GM23248 (cell line): ENCODE data around the gene MOSPD3. TPM values are rescaled to one million over a fixed set of nuclear protein-coding genes. Genes with fewer than 3 reads are reported as not detected.

ENCODE experiments used
- DNase-seq: peaks from one replicate; pipeline ENCODE4 v3.0.0-alpha.2; 2015
- H2AFZ ChIP-seq: fragments of 200-600 bp; sonication (generic); 2 replicates; pipeline ENCODE4 v1.6.1; 2016; ENCODE audit warnings: antibody characterized with exemption
- H3F3A ChIP-seq: fragments of 200-600 bp; sonication (generic); 2 replicates; pipeline ENCODE4 v1.6.1; 2016; ENCODE audit warnings: mild to moderate bottlenecking, antibody characterized with exemption, mixed run types; ENCODE audit not compliant: insufficient read depth
- H3K27ac ChIP-seq: fragments of 200-600 bp; sonication (generic); 2 replicates; pipeline ENCODE4 v1.5.1; 2016; ENCODE audit warnings: mild to moderate bottlenecking
- H3K27me3 ChIP-seq: fragments of 200-600 bp; sonication (generic); replicated peaks from 2 replicates; pipeline ENCODE4 v1.6.1; 2016; ENCODE audit warnings: mild to moderate bottlenecking; ENCODE audit not compliant: insufficient read depth
- H3K36me3 ChIP-seq: fragments of 200-600 bp; sonication (generic); 2 replicates; pipeline ENCODE4 v1.6.1; 2016; ENCODE audit warnings: low read depth, mild to moderate bottlenecking
- H3K4me1 ChIP-seq: fragments of 200-600 bp; sonication (generic); 2 replicates; pipeline ENCODE4 v1.6.1; 2016; ENCODE audit warnings: mild to moderate bottlenecking; ENCODE audit not compliant: insufficient read depth
- H3K4me2 ChIP-seq: fragments of 200-600 bp; sonication (generic); one replicate; pipeline ENCODE4 v1.6.1; 2016; ENCODE audit warnings: mild to moderate bottlenecking; ENCODE audit not compliant: unreplicated experiment
- H3K4me3 ChIP-seq: fragments of 200-600 bp; sonication (generic); 2 replicates; pipeline ENCODE4 v1.5.1; 2016; ENCODE audit warnings: mild to moderate bottlenecking
- H3K79me2 ChIP-seq: fragments of 200-600 bp; sonication (generic); 2 replicates; pipeline ENCODE4 v1.6.1; 2016; ENCODE audit warnings: mild to moderate bottlenecking; ENCODE audit not compliant: insufficient read depth
- H3K9ac ChIP-seq: fragments of 200-600 bp; sonication (generic); 2 replicates; pipeline ENCODE4 v1.6.1; 2016; ENCODE audit warnings: mild to moderate bottlenecking
- H3K9me2 ChIP-seq: fragments of 200-600 bp; sonication (generic); 2 replicates; pipeline ENCODE4 v1.6.1; 2016; ENCODE audit warnings: mixed run types, mild to moderate bottlenecking, moderate library complexity; ENCODE audit not compliant: insufficient read depth
- H3K9me3 ChIP-seq: fragments of 200-600 bp; sonication (generic); one replicate; pipeline ENCODE4 v1.6.1; 2017; ENCODE audit warnings: low read depth
- H4K20me1 ChIP-seq: fragments of 200-600 bp; sonication (generic); 2 replicates; pipeline ENCODE4 v1.6.0; 2016; ENCODE audit not compliant: insufficient read depth
- EZH2 ChIP-seq: fragments of 200-600 bp; sonication (generic); IDR thresholded peaks from 2 replicates; pipeline ENCODE4 v1.6.1; 2018; ENCODE audit warnings: antibody characterized with exemption, mild to moderate bottlenecking; ENCODE audit not compliant: insufficient read depth, poor library complexity, severe bottlenecking
- EZH2phosphoT487 ChIP-seq: fragments of 200-600 bp; sonication (generic); IDR thresholded peaks from 2 replicates; pipeline ENCODE4 v1.6.1; 2018; ENCODE audit warnings: antibody characterized with exemption, moderate library complexity, mild to moderate bottlenecking, low read depth; ENCODE audit not compliant: insufficient read depth
- WGBS, 2 experiments: methylation state at CpG; one replicate each; pipeline ENCODE4 v1.1.6; 2015 to 2017; ENCODE audit warnings: low lambda C conversion rate in 2 of 2, low coverage in 1 of 2; ENCODE audit errors: missing lambda C conversion rate in 2 of 2; 5-methylcytosine and 5-hydroxymethylcytosine counted together
- in situ Hi-C: fragments of 300-500 bp; cut with MboI; formaldehyde crosslinking; loops from 2 replicates; pipeline ENCODE4 v1.15.0; 2020
- polyA plus RNA-seq: library from polyadenylated mRNA; unstranded; fragments of >200 nt; fragmentation: Nextera tagmentation; extraction: Ambion mirVana; gene quantifications from 2 replicates; pipeline ENCODE4 v1.2.1, GENCODE V29; 2016
- total RNA-seq: library from RNA; depleted of rRNA; stranded (reverse); fragments of >200 nt; shearing (Covaris generic); gene quantifications from 2 replicates; pipeline ENCODE4 v1.2.3, GENCODE V29; 2014

The MOSPD3 gene
- total and polyA plus RNA-seq, 2 experiments from 2014 or later = 17.5 to 26.5 TPM

DNA sequence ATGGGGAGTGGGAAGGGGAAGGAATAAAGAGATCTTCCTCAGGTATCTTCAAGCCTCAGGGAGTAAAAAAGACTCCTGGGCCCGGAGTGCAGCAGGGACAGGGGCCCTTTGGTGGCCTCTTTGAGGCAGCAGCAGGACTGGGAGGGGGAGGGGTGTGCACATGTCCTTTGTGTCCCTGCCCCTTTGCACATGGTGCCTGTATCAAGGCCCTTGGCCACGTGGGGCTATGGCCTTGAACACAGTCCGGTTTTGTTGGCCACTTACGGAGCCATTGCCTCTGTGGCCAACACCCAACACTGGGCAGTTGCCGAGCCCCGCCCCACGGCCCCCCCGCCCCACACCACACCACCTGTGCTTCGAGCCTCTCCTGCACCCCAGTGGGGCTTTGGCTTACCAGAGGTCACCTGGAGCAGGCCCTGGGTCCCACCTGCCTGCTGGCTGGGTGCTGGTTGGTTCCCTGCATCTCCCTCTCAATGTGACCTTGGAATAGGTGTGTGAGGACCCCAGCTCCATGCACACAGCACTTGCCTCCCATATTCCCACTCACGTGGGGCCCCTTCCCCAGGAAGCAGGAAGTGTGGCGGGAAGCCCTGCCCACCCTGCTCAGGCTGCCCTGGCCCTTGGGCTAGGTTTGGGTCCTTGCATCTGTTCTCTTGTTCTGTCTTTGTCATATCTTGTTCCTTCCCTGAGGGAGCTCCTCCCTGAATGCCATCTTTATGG lies 44.0 kb upstream of the MOSPD3 start:
- TF ChIP-seq EZH2 (no peak), EZH2phosphoT487 (no peak)
- no peaks in the 10 kb centered on the region; the same call in 1 of the 2 replicates for H3K27me3 ChIP-seq
- no peak overlapping the region for H2AFZ ChIP-seq
- in situ Hi-C loops = no loop called here
- no peak overlapping the region for H3K9ac ChIP-seq
- H3K36me3 ChIP-seq = no peaks in the 10 kb centered on the region
- H3F3A ChIP-seq = no peaks in the 10 kb centered on the region
- no peaks in the 10 kb centered on the region for H3K9me3 ChIP-seq
- H3K79me2 ChIP-seq = no peaks in the 10 kb centered on the region
- H3K4me1 ChIP-seq = no peaks in the 10 kb centered on the region
- no peak overlapping the region for H3K27ac ChIP-seq
- WGBS, 2 experiments = 65 to 67% methylated on average over 4 to 11 of the region's 11 CpGs
- no peaks in the 10 kb centered on the region for H3K9me2 ChIP-seq
- H4K20me1 ChIP-seq = no peaks in the 10 kb centered on the region
- no peak for DNase-seq
- no peak overlapping the region for H3K4me2 ChIP-seq
- H3K4me3 ChIP-seq = no peak overlapping the region

DNA sequence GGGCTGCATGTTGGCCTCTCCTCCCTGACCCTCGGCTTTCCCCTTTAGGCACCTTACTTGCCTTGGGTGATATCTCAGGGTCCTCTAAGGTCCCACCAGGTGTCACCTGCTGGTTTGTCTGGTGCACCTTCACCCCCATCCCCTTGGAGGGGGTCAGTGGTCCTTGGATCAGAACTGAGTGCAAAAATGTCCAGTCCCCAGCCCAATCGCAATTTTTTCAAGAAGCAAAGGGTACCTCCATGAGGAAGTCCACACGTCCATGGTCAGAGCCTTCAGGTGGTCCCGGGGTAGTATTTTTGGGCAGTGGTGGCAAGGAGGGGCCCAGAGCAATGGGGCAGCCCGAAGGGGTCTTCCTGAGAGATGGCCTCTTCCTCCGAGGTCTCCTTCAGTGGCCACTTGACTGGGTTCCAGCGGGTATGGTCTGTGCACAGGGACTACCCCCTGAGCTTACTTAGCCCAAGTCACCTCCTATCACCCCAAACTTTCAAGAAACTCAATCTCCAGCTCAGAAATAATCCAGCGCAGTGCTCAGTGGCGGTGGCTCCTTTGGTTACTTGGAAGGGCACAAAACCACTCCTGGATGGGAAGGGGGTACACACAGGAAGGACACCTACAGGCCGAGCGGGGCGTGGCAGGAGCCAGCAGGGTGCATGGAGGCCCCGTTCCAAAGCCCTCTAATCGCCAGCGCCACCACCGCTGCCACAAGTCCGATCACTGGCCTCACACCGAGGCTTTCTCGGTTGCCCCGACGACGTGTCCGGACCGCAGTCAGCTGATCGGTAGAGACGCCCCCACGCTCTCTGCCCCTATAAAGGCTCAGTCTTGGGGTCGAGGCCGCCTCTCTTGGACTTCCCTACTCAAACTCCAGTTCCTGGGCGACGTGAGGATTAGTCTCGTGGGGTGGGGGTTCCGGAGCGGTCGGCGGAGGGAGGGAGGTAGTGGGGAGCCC lies 43.2 kb upstream of the MOSPD3 start:
- H3K4me1 ChIP-seq = no peaks in the 10 kb centered on the region

DNA sequence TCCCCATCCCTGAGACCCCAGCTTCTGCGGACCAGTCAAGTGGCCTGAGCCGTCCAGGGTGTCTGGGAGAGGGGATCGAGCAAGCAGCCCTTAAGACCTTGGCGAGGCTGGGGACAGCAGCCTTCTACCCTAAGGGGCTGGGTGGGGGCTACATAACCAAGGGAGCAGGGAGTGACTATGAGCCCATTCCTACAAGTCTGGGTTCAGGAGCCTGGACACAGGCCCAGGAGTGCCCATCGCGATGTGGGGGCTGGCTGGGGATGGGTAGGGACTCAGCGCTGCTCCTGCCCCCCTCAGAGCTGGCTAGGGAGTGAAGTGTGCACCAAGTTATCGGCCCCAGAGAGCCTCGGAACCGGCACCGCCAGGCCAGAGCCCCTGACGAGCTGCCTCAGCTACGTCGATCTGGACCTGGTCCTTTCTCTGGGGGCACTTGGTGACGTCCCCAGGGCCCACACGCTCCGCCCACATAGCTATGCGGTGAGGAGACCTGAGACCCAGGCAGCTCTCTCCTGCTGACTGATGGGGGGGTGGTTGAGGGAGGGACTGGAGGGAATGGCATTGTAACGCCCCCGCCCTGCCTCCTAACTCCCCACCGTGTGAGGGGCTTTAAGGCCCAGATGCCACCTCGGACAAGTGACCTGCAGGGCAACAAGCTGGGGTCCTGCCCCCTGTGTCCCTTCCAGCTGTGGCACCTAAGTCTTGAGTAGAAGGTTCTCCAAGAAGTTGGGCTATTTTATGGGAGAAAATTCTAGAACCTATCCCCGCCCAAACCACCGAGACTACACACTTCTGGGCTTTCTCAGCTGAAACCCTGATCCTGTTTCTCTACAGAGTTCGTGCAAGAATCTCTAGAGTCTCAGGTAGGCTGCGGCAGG lies 41.1 kb upstream of the MOSPD3 start:
- Histone ChIP-seq H3K9ac (no peak overlapping the region), H4K20me1 (no peaks in the 10 kb centered on the region), H3K79me2 (no peaks in the 10 kb centered on the region), H3K36me3 (no peaks in the 10 kb centered on the region; the same call in 1 of the 2 replicates), H3K4me1 (no peaks in the 10 kb centered on the region), H3K27ac (no peak overlapping the region), H3K9me2 (no peaks in the 10 kb centered on the region), H3K27me3 (no peaks in the 10 kb centered on the region; the same call in 1 of the 2 replicates), H3K9me3 (no peaks in the 10 kb centered on the region), H3F3A (no peaks in the 10 kb centered on the region), H3K4me2 (no peak overlapping the region), H3K4me3 (no peak overlapping the region), H2AFZ (no peak overlapping the region)
- no peak for DNase-seq
- TF ChIP-seq EZH2 = no peak
- no peak for TF ChIP-seq EZH2phosphoT487
- WGBS, 2 experiments = 83% methylated on average over 25 to 26 of the region's 26 CpGs
- in situ Hi-C loops = no loop called here

More for the DNA sequence above, 43.2 kb upstream of the MOSPD3 start:
- Histone ChIP-seq H3K27ac (no peak overlapping the region), H3K27me3 (no peaks in the 10 kb centered on the region; the same call in 1 of the 2 replicates), H3K36me3 (no peaks in the 10 kb centered on the region), H4K20me1 (no peaks in the 10 kb centered on the region), H3K9ac (no peak overlapping the region; the same call in 1 of the 2 replicates), H3K9me3 (no peaks in the 10 kb centered on the region), H3K9me2 (no peaks in the 10 kb centered on the region), H3K4me3 (0 out of 2 replicates have a peak overlapping the region, but pooled peaks have one; percentile 5), H3K79me2 (no peaks in the 10 kb centered on the region), H3F3A (no peaks in the 10 kb centered on the region), H2AFZ (peak overlapping the region; percentile 71), H3K4me2 (peak overlapping the region; percentile 62)
- DNase-seq = peak; percentile 61
- no peak for TF ChIP-seq EZH2
- in situ Hi-C loops = no loop called here
- WGBS, 2 experiments = 28% methylated on average over 34 to 36 of the region's 36 CpGs

DNA sequence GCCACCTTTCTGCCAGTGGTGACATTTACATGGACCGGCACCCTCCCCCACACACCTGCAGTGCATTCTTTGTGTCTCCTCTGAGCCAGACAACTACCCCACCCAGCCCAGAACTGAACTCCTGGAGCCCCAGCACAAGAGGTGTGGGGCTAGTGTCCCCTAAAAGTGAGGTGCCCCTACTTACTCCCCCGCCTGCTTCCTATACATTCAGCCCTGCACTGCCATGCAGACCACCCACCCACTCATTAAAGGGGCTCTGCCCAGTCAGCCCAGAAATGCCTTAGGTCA lies 40.6 kb upstream of the MOSPD3 start:
- H2AFZ ChIP-seq = no peak overlapping the region
- no peaks in the 10 kb centered on the region; the same call in 1 of the 2 replicates for H3K27me3 ChIP-seq
- H3K9me2 ChIP-seq = no peaks in the 10 kb centered on the region
- no peaks in the 10 kb centered on the region; the same call in 1 of the 2 replicates for H3K36me3 ChIP-seq
- no peak overlapping the region for H3K4me2 ChIP-seq
- H4K20me1 ChIP-seq = no peaks in the 10 kb centered on the region
- WGBS, 2 experiments = 100% methylated on average over 2 of the region's 2 CpGs
- no peak overlapping the region for H3K9ac ChIP-seq
- H3K27ac ChIP-seq = no peak overlapping the region
- H3K79me2 ChIP-seq = no peaks in the 10 kb centered on the region
- in situ Hi-C loops = no loop called here
- no peaks in the 10 kb centered on the region for H3K9me3 ChIP-seq
- TF ChIP-seq EZH2 (no peak), EZH2phosphoT487 (no peak)
- no peaks in the 10 kb centered on the region for H3K4me1 ChIP-seq
- no peaks in the 10 kb centered on the region for H3F3A ChIP-seq
- no peak overlapping the region for H3K4me3 ChIP-seq
- DNase-seq = no peak
